ENCODE data around the gene REM2. TPM values are rescaled to one million over a fixed set of nuclear protein-coding genes. Genes with fewer than 3 reads are reported as not detected.

REM2 gene
- total and polyA plus RNA-seq, 2 of the 4 experiments (the other 2 are of a cell fraction): under 0.01 to 0.07 TPM

DNA sequence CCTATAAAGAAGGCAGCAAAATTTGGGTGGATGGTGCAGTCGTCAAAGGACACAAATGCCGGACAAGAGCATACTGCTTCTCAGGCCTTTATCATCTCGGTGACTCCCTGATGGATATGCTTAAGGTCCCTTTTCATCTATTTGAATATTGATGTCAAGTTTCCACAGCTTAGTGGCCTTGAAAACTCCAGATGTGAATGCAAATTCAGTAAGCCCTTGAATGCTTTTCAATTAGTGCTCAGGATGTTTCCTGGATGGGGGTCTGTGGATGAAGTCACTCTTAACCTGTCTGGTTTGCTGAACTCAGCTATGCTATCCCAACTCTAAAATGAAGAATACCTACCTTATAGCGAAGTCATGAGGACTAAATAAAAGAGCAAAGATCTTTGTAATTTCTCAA, 10.7 kb downstream of the REM2 start:
- H4K5ac ChIP-seq (ENCODE audit: low read depth, low read length): no peak overlapping the region
- no peak overlapping the region for H3K56ac ChIP-seq (ENCODE audit: extremely low read depth, insufficient read depth, low read length)
- no peak overlapping the region for H4K91ac ChIP-seq (ENCODE audit: insufficient read depth, low read depth, low read length)
- no TSS peak for BruUV-seq (replicated peaks)
- no peaks in the 10 kb centered on the region for H4K20me1 ChIP-seq (ENCODE audit: insufficient read depth, low read length)
- ChIA-PET POLR2A (ENCODE audit: unreplicated experiment) (no interaction called here), CTCF (no interaction called here)
- intact Hi-C loops (cut with micrococcal nuclease): loop anchor here (10.0 kb wide), 1 partner anchor 509 kb away; no protein-coding TSS in a partner anchor
- no peak overlapping the region for H2BK120ac ChIP-seq (ENCODE audit: low read depth, low read length)
- H4K8ac ChIP-seq (ENCODE audit: low read depth in 2 of 2, low read length in 2 of 2): no peak overlapping the region
- H2BK15ac ChIP-seq (ENCODE audit: low read depth, low read length): no peak overlapping the region
- ATAC-seq (ENCODE audit: low read depth) (no peak), DNase-seq (no peak)
- H3K27ac ChIP-seq (ENCODE audit: insufficient read depth, low read length): no peak overlapping the region
- no peak overlapping the region for H3K4me2 ChIP-seq (ENCODE audit: low read depth, low read length)
- no peak overlapping the region for H2AK5ac ChIP-seq (ENCODE audit: low read depth, low read length)
- H2AFZ ChIP-seq (replicated peaks; ENCODE audit: low read length, poor library complexity): no peak overlapping the region
- H2BK5ac ChIP-seq (ENCODE audit: low read depth, low read length, poor library complexity, severe bottlenecking): no peak overlapping the region
- H3K18ac ChIP-seq (ENCODE audit: low read depth, low read length): no peak overlapping the region
- peaks cover 9% of the 10 kb centered on the region for H3K4me1 ChIP-seq (ENCODE audit: control insufficient read depth, insufficient read depth, low read length)
- H3K79me1 ChIP-seq (ENCODE audit: low read depth in 1 of 2, low read length in 2 of 2): peaks cover 0 to 12% of the 10 kb centered on the region in 2 experiments; a peak in 3 of 4 replicates
- H3K9me1 ChIP-seq (ENCODE audit: insufficient read depth, low read length): peaks cover 15% of the 10 kb centered on the region
- in situ Hi-C loops (cut with MboI; ENCODE audit: low sequenced_read_pairs): no loop called here
- H3K36me3 ChIP-seq (ENCODE audit: control insufficient read depth, insufficient read depth, low read length): no peaks in the 10 kb centered on the region
- no peaks in the 10 kb centered on the region for H3K9me3 ChIP-seq (ENCODE audit: control insufficient read depth, insufficient read depth, low read length)
- no peaks in the 10 kb centered on the region for H3K27me3 ChIP-seq (ENCODE audit: control insufficient read depth, insufficient read depth, low read length)
- WGBS, 2 experiments (ENCODE audit: extremely low coverage in 2 of 2, insufficient read length in 1 of 2): no CpG with 5 or more reads among the region's 4 CpGs
- no peak overlapping the region for H3K4ac ChIP-seq (ENCODE audit: low read depth, low read length)
- no peak overlapping the region for H2BK20ac ChIP-seq (ENCODE audit: low read depth, low read length)
- no peak overlapping the region for H3K14ac ChIP-seq (replicated peaks; ENCODE audit: low read depth, low read length)
- no peak overlapping the region for H3K4me3 ChIP-seq (ENCODE audit: insufficient read depth, low read depth, low read length)
- TF ChIP-seq, protein P1, sequence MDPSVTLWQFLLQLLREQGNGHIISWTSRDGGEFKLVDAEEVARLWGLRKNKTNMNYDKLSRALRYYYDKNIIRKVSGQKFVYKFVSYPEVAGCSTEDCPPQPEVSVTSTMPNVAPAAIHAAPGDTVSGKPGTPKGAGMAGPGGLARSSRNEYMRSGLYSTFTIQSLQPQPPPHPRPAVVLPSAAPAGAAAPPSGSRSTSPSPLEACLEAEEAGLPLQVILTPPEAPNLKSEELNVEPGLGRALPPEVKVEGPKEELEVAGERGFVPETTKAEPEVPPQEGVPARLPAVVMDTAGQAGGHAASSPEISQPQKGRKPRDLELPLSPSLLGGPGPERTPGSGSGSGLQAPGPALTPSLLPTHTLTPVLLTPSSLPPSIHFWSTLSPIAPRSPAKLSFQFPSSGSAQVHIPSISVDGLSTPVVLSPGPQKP (IDR thresholded peaks at IDR 0.05; ENCODE audit: borderline replicate concordance, low read depth, low read length): no peak
- TF ChIP-seq CHD1 (IDR thresholded peaks at IDR 0.05; ENCODE audit: low read depth, low read length): no peak
- no peak for TF ChIP-seq RCOR1 (IDR thresholded peaks at IDR 0.05; ENCODE audit: insufficient replicate concordance, low read length)
- TF ChIP-seq, protein P2, sequence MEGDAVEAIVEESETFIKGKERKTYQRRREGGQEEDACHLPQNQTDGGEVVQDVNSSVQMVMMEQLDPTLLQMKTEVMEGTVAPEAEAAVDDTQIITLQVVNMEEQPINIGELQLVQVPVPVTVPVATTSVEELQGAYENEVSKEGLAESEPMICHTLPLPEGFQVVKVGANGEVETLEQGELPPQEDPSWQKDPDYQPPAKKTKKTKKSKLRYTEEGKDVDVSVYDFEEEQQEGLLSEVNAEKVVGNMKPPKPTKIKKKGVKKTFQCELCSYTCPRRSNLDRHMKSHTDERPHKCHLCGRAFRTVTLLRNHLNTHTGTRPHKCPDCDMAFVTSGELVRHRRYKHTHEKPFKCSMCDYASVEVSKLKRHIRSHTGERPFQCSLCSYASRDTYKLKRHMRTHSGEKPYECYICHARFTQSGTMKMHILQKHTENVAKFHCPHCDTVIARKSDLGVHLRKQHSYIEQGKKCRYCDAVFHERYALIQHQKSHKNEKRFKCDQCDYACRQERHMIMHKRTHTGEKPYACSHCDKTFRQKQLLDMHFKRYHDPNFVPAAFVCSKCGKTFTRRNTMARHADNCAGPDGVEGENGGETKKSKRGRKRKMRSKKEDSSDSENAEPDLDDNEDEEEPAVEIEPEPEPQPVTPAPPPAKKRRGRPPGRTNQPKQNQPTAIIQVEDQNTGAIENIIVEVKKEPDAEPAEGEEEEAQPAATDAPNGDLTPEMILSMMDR (conservative IDR thresholded peaks at IDR 0.05; ENCODE audit: low read depth, low read length): no peak
- H3K9ac ChIP-seq (ENCODE audit: low read depth, low read length): no peak overlapping the region
- H2AK9ac ChIP-seq (replicated peaks; ENCODE audit: low read depth, low read length, poor library complexity): no peak overlapping the region
- H3K23ac ChIP-seq (ENCODE audit: low read depth, low read length): no peak overlapping the region
- dilution Hi-C loops (cut with HindIII; ENCODE audit: low sequenced_read_pairs, unreplicated experiment): no loop called here
